Pancreas (tissue), 10 donors: ENCODE data around the gene CCDC92. TPM values are rescaled to one million over a fixed set of nuclear protein-coding genes. Genes with fewer than 3 reads are reported as not detected.

Source experiments
- ATAC-seq, 4 donors: fragments of 200-7000 bp; cut with Tn5 transposase; one replicate each; pipeline versions ENCODE4 v1.8.0 to v1.9.1; 2020; ENCODE audit warnings: mild to moderate bottlenecking in 4 of 4, moderate library complexity in 4 of 4
- DNase-seq, 6 donors: peaks; one replicate each; pipeline ENCODE4 v3.0.0-alpha.2; 2020
- FAIRE-seq: peaks from 2 replicates; lab custom pipeline; 2012; peaks lifted over from hg19 to GRCh38; lab: Jason Lieb, UNC
- H3K27ac ChIP-seq, 4 donors: fragments of 200-600 bp; sonication (generic); 1 replicate in 3 of 4; 2 replicates in 1 of 4; pipeline versions ENCODE4 v1.5.0 to v1.8.0; 2020
- H3K27me3 ChIP-seq, 4 donors: fragments of 200-600 bp; one replicate each; pipeline ENCODE4 v1.8.0; 2021
- H3K36me3 ChIP-seq, 3 donors: fragments of 200-600 bp; sonication (generic) in 1 of 3; one replicate each; pipeline versions ENCODE4 v1.5.0 to v1.8.0; 2020 to 2021
- H3K4me1 ChIP-seq, 3 donors: fragments of 200-600 bp; one replicate each; pipeline ENCODE4 v1.8.0; 2021
- H3K4me3 ChIP-seq, 4 donors: fragments of 200-600 bp; sonication (generic) in 2 of 4; one replicate each; pipeline versions ENCODE4 v1.5.0 to v1.8.0; 2020 to 2021
- H3K9me3 ChIP-seq, 4 donors: fragments of 200-600 bp; one replicate each; pipeline ENCODE4 v1.8.0; 2021
- WGBS, 2 donors: extraction: QIAGEN DNeasy Blood & Tissue Kit; methylation state at CpG; one replicate each; pipeline ENCODE4 v1.1.7; 2013; 5-methylcytosine and 5-hydroxymethylcytosine counted together
- intact Hi-C, 3 donors: fragments of 100-400 bp; cut with DNase I; formaldehyde crosslinking; loops; one replicate each; pipeline versions ENCODE4 v1.11.1 to v1.14.2; 2022
- polyA plus RNA-seq, 2 donors: library from polyadenylated mRNA; stranded (reverse); fragments of 200-250 nt; gene quantifications; one replicate each; pipeline ENCODE4 v1.2.3, GENCODE V29; 2013
- total RNA-seq, 6 donors: library from RNA; stranded (reverse); fragmentation: NEBNext Ultra II Directional in 4 of 6; extraction: Animal tissue kit (Norgen Biotek cat#: 25700) in 4 of 6; gene quantifications; one replicate each; pipeline versions ENCODE4 v1.2.1 to v1.2.4, GENCODE V29; 2021 to 2023
- TF ChIP-seq, protein P1 (sequence below), 4 donors: fragments of 200-600 bp; sonication (generic) in 3 of 4; IDR thresholded peaks; one replicate each; pipeline versions ENCODE4 v1.5.0 to v1.8.0; 2021; ENCODE audit warnings: antibody characterized with exemption in 4 of 4
- donor health status: healthy with polysubstance abuse.
- donor health status: DM: no; HTN: no; CAD: no; lungs with moderate emphysema.
- donor health status: DM: no; HTN: no; CAD: no.
- donor health status: control.
- donor health status: control.
- donor health status: Bipolar disorder and iron deficiency.
- donor health status: DM: yes; HTN: yes; CAD: no.
- donor health status: DM: no; HTN: no; CAD: no.
- donor health status: DM: no; HTN: no; CAD: no.
- donor health status: DM: yes; HTN: yes; CAD: no.

CCDC92 gene
- total and polyA plus RNA-seq, 8 donors: 9.2 to 29.4 (median 12.0) TPM

GRCh38 chr12:123908884-123909725 is 63.5 kb downstream of the CCDC92 start:
- Histone ChIP-seq H3K4me3 (no peak overlapping the region), H3K27ac (no peak overlapping the region), H3K4me1 (no peaks in the 10 kb centered on the region), H3K27me3 (no peaks in the 10 kb centered on the region), H3K36me3 (no peaks in the 10 kb centered on the region), H3K9me3 (no peaks in the 10 kb centered on the region)
- FAIRE-seq (no peak), ATAC-seq (no peak), DNase-seq (no peak)
- 46 to 49% methylated on average over 37 of the region's 37 CpGs for WGBS, 2 donors
- intact Hi-C loops: loop anchor here in 2 of 3 donors (5.0 to 10.0 kb wide), 3 partner anchors 73 to 116 kb away; no protein-coding TSS in a partner anchor
- TF ChIP-seq, protein P1, sequence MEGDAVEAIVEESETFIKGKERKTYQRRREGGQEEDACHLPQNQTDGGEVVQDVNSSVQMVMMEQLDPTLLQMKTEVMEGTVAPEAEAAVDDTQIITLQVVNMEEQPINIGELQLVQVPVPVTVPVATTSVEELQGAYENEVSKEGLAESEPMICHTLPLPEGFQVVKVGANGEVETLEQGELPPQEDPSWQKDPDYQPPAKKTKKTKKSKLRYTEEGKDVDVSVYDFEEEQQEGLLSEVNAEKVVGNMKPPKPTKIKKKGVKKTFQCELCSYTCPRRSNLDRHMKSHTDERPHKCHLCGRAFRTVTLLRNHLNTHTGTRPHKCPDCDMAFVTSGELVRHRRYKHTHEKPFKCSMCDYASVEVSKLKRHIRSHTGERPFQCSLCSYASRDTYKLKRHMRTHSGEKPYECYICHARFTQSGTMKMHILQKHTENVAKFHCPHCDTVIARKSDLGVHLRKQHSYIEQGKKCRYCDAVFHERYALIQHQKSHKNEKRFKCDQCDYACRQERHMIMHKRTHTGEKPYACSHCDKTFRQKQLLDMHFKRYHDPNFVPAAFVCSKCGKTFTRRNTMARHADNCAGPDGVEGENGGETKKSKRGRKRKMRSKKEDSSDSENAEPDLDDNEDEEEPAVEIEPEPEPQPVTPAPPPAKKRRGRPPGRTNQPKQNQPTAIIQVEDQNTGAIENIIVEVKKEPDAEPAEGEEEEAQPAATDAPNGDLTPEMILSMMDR (IDR thresholded peaks at IDR 0.05): no peak

DNA sequence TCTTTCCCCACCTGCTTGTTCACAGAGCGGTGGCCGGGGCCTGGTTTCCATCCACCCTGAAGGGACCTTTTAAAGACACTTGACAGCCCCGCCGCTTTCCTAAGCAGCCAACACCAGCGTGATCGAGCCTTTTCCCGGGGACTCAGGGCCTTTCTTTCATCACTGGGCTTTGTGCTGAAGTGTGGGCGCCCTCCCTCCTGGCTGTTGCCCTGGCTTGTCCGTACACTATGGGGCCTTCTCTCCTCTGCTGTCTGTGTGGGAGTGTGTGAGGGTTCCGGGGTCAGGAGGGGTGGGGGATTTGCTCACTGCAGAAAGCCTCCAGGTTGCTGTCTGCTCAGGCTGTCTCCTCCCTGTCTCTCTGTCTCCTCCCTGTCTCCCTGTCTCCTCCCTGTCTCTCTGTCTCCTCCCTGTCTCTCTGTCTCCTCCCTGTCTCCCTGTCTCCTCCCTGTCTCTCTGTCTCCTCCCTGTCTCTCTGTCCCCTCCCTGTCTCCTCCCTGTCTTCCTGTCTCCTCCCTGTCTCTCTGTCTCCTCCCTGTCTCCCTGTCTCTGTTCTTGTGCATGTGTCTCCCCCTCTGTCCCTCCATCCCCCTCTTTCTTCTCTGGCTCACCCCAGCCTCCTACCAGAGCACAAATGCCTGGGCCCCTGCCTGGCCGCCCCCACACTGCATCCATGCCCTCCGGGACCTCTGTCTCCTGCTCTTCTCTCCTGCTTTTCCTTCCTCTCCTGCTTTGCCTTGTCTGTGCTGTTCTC is 64.7 kb downstream of the CCDC92 start:
- no peak overlapping the region for H3K27ac ChIP-seq
- 69 to 72% methylated on average over 12 of the region's 12 CpGs for WGBS, 2 donors
- no peaks in the 10 kb centered on the region for H3K27me3 ChIP-seq
- no peaks in the 10 kb centered on the region for H3K4me1 ChIP-seq
- FAIRE-seq: no peak
- no peaks in the 10 kb centered on the region for H3K36me3 ChIP-seq
- DNase-seq: no peak
- peak in 2 of 4 donors; percentile 18 to 19 for ATAC-seq
- no peaks in the 10 kb centered on the region for H3K9me3 ChIP-seq
- no peak overlapping the region for H3K4me3 ChIP-seq
- intact Hi-C loops: loop anchor here in 2 of 3 donors (5.0 to 10.0 kb wide), 3 partner anchors 74 to 117 kb away; no protein-coding TSS in a partner anchor
- TF ChIP-seq, protein P1 (IDR thresholded peaks at IDR 0.05): no peak

DNA sequence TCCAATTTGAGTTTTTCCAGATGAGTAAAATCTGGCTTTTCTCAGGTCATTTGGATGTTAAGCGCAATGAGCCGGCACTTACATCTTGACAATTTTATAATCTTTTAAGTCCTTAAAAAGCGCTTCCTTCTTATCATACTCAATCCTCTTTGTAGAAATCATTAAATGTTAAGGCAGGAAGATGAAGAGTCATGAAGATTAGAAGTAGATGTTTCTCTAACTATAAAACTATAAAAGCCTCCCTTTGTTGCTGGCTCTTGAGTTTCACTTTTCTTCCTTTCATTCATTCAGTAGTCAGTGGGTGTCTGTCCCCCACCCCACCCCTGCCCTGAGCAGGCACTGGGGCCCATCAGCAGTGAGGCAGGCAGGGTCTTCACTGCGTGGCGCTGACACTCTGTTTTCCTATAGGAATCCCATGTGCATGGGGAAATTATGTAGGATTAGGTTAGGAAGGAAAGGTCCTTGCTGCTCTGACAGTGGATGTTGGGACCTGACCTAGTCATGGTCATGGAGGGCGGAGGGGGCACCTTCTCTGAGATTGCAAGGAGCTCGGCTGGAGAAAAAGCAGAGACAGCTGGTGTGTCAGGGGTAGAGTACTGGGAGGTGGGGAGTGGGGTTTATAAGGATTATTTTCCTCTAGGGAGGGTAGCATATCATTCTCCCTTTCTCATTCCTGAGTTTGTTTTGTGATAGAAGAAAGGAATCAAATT is 65.8 kb downstream of the CCDC92 start:
- Histone ChIP-seq H3K27me3 (no peaks in the 10 kb centered on the region), H3K9me3 (no peaks in the 10 kb centered on the region), H3K36me3 (no peaks in the 10 kb centered on the region), H3K4me3 (no peak overlapping the region), H3K27ac (no peak overlapping the region), H3K4me1 (no peaks in the 10 kb centered on the region)
- intact Hi-C loops: loop anchor here in 2 of 3 donors (5.0 to 10.0 kb wide), 3 partner anchors 75 to 118 kb away; no protein-coding TSS in a partner anchor
- FAIRE-seq: no peak
- no peak for ATAC-seq
- TF ChIP-seq, protein P1 (IDR thresholded peaks at IDR 0.05): no peak
- DNase-seq: no peak
- 88 to 89% methylated on average over 7 of the region's 7 CpGs for WGBS, 2 donors

DNA sequence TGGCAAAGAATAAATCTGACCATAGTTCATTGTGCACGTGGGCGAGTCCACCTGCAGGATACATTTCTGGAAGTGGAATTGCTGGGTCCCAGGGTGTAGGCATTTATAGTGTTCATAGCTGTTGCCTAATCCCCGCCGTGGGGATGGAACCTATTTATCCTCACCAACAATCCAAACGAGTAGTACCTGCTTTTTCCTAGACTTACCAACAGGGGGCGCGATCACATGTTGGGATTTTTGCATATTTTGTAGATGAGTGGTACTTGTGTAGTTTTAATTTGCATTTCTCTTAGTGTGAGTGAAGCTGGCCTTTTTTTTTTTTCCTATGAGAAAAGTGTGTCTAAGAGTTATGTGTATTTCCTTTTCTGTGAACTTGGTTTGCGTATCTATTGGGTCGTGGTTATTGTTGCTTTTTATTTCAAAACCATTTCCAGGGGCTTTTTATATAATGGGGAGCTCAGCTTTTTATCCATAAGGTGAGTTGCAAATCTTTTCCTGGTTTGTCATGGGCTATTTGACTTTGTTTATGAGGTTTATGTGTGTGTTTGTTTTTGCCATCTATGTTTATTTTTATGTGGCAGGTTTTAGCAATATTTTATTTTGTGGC is 67.2 kb downstream of the CCDC92 start:
- no peaks in the 10 kb centered on the region for H3K36me3 ChIP-seq
- H3K27ac ChIP-seq: no peak overlapping the region
- TF ChIP-seq, protein P1 (IDR thresholded peaks at IDR 0.05): peak; percentile 66 to 84 (median 70)
- FAIRE-seq: no peak
- no peak overlapping the region for H3K4me3 ChIP-seq
- intact Hi-C loops: loop anchor here in 2 of 3 donors (5.0 to 10.0 kb wide), 3 partner anchors 77 to 119 kb away; no protein-coding TSS in a partner anchor
- DNase-seq: peak in 3 of 6 donors; percentile 28 to 68 (median 31)
- H3K4me1 ChIP-seq: no peaks in the 10 kb centered on the region
- ATAC-seq: peak; percentile 46 to 90 (median 76)
- WGBS, 2 donors: 19 to 20% methylated on average over 9 of the region's 9 CpGs
- H3K9me3 ChIP-seq: no peaks in the 10 kb centered on the region
- no peaks in the 10 kb centered on the region for H3K27me3 ChIP-seq
